AG09319 (cell line): ENCODE data around the gene MARCKS.

Experiments
- DNase-seq: peaks from one replicate; pipeline ENCODE4 v3.0.0-alpha.2; 2010; ENCODE audit warnings: low read depth; ENCODE audit errors: extremely low read depth
- CTCF ChIP-seq: IDR thresholded peaks from 2 replicates; pipeline ENCODE4 v1.5.1; 2011; ENCODE audit warnings: low read depth, mild to moderate bottlenecking, inconsistent platforms, low read length, moderate library complexity

Gene MARCKS, protein sequence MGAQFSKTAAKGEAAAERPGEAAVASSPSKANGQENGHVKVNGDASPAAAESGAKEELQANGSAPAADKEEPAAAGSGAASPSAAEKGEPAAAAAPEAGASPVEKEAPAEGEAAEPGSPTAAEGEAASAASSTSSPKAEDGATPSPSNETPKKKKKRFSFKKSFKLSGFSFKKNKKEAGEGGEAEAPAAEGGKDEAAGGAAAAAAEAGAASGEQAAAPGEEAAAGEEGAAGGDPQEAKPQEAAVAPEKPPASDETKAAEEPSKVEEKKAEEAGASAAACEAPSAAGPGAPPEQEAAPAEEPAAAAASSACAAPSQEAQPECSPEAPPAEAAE

GRCh38 chr6:113856625-113857555 is at the start of gene MARCKS:
Gene MARCKS (plus strand): TSS chr6:113857345. CDS start chr6:113857746, 401 bp downstream.
- TF ChIP-seq CTCF = no peak
- peak; percentile 81 for DNase-seq

DNA sequence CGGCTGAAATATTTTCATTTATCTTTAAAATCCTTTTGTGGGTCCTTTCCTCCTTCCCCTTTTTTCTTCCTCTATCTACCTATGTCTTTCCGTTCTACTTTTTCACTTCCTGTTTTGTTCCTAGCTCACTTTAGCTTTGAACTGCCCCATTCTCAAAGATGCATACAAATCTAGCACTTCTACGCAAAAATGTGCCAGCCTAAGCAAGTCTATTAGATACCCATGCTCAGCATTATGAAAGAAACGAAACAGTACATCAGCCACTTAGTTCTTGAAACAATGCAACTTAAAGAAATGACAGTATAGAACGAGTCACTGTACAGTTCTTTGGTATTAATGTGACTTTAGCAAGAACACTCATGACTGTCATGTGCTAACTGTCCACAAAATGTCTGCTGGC is 47.3 kb upstream of the MARCKS start:
- DNase-seq = no peak
- no peak for TF ChIP-seq CTCF

GRCh38 chr6:113813142-113813541 is 44.0 kb upstream of the MARCKS start:
- no peak for TF ChIP-seq CTCF
- no peak for DNase-seq

- TF ChIP-seq CTCF = no peak
- DNase-seq = no peak
These were observed 38.6 kb upstream of the MARCKS start for GRCh38 chr6:113818578-113818977.

GRCh38 chr6:113819169-113819830 is 37.8 kb upstream of the MARCKS start:
- no peak for TF ChIP-seq CTCF
- DNase-seq = no peak

DNA sequence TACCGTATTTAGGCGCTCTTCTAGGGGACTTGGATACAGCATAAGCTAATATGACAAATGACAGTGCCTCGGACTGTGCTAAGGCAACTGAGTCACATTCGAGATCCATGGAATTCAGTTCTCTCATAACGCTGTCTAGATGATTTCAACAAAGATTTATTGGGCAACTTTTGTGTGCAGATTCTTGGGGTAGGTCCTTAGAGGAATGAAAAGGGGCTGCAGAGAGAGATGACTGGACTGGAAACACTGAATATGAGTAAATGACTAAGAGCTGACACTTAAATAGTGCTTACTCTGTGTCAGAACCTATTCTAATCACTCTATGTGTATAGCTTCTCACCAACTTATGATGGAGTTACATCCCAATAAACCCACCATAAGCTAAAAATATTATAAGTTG is 36.4 kb upstream of the MARCKS start:
- no peak for TF ChIP-seq CTCF
- no peak for DNase-seq
